ENCODE measurements around the gene HLCS.

The HLCS gene

DNA sequence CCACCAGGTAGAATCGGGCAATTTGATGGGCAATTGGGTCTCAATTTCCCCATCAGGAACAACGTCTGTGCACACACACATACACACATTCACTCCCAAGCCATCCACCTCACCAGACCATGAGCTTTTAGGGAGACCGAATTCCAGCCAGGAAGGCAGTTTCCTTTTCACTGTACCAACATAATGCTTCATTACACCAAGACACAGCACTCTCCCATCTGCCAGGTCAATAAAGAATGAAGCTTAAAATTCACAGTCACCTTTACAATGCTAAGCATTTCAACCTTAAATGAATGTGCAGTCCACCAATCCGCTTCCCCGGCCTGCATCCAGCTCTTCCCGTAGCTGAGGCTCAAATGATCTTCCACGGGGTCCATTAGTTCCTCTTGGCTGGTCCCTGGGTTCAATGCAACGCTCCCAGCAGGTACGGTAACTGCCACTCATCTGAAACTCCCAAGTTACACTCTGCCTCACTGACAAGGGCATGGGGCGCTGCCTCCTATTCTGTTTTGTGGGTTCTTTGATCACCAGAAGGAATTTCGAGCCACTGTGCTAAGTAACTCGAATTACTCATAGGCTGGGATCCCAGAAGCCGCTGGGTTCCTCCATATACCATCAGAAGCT lies 162.5 kb downstream of the HLCS start:
- no peak for DNase-seq

DNA sequence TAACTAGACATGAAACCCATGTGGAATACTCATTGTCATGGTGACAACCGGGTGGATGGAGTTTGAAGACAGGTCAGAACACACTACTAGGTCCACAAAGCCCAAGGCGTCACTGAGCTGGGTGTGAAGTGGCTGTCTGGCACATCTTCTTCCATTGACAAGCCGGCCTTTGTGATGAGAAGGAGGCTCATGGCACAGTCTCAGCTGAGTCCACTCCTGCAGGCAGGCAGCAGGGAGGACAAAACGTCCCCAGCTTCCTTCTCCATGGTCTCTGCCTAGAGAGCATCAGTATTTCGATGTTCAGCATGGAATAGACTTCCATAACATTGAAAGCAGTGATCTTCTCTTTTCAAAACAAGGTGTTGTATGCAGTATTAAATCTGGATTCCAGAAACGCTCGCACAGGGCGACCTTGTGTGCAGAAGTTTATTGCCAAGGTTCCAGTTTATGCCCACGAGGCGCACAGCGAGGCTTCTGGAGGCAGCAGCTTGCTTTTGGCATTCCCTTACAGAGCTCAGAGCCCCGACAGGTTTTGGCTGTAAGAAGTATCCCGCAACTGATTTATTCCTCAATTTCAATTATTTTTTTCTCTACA lies 163.3 kb downstream of the HLCS start:
- no peak for DNase-seq

DNA sequence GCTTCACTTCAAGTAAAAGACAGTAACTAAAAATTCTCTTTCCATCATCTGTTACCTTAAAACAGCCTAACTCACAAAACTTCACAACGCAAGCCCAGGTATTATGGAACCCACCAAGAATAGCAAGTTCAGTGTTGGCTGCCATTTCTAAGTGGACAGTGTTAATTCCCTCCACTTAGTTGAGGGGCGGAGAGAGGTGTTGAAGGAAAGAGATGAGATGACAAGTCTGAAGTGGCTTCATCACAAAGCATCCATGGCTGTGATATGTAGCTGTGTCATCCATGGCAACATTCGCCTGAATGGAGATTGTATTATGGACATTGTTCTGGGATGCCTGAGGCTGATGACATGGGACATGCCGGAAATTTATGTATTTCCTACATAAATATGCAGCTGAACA lies 165.7 kb downstream of the HLCS start:
- DNase-seq = no peak

DNA sequence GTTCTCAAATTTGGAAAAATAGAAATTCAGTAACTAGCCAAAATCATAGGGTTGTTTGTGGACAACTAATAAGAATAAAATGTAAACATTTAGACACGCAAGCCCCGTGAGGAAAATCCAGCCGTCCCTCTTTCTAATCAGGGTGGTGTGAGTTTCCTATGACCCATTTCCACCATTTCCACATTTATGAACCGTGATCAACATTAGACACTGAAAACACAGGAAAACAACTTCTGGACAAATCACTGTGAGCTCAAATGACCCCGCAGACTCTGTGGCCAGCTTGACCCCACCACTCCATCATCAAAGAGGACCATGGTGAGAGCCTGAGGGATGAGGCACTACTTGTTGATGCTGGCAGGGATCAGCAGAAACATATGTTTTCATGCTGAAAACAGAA lies 166.6 kb downstream of the HLCS start:
- DNase-seq = no peak

DNA sequence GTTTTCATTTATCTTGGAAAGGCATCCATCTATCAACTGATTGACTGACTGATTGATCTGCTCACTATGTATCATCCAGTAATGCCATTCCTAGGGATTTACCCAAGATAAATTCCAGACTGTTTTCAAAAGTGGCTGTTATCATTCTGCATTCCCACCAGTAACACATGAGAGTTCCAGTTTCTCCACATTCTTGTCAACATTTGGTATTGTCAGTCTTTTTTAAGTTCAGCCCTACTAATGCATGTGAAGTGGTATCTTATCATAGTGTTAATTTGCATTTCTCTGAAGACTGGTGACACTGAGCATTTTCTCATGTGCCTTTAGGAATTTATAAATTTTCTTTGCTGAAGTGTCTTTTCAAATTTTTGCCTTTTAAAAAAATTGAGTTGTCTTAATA lies 168.0 kb downstream of the HLCS start:
- no peak for DNase-seq

DNA sequence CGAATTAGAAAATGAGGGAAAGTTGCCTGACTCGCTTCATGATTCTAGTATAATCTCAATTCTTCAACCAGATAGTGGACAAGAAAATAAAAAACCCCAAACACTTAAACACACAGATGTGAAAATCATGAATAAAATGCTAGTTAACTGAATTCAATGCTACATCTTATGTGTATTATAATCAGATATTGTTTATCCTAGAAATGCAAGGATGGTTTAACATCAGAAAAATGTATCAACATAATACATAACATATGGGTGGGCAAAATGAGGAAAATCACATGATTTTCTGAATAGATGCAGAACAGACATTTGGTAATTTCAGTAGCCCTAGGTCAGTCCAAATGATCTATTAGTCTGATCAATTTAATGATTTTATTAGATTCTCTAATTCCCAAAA lies 170.4 kb downstream of the HLCS start:
- no peak for DNase-seq

DNA sequence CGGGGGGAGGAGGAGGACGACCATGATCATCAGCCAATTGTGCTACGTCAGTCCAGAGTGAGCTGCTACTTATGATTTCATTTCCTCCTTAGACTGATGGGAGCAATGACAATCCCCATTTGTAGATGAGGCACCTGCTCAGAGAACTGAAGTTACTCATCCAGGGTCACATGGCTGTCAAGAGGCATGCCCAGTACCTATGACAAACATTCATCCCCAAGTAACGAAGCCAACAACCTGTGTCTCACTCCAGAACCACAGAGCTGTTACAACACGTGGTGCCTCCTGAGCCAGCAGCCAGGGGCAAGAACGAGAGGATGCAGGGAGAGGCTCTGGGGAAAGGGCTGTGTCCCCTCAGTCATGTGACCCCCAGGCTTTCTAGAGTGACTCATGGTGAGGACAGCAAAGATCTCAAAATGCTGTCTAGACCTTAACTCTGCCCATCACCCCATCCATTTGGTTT lies 173.9 kb downstream of the HLCS start:
- no peak for DNase-seq

DNA sequence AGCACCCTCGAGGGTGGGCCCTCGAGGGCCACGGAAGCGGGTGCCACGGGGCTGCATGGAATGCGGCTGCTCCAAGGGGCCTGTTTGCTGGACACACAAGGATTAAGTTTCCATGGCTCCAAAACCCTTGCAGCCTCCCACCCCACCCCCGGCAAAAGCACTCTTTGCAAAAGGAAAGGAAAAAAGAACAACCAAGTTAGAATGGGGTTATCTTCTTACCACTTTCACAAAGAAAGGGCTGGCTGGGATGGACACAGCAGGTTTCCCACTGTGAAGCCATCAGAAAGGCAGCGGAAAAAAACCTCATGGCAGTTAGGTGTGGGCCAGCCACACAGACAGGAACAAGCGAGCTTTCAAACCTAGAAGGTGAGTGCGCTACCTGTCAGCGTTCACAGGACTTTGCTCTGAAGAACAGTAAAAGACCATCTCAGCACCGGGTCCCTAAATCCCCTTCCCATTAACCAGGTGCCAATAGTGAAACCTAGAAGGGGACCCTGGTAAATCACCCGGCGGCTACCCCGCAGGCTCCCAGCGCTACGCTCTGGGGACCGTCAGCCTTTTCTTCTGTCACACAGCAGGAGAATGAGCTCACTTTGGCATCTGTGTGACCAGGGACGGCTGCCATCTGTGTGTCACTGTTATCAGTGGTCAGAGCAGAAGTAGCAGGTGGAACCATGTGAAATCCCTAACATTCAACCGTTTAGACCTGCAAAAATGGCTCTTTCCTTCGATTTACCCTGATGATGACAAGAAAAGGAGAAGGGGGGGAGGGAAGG lies 174.6 kb downstream of the HLCS start:
- DNase-seq = no peak

DNA sequence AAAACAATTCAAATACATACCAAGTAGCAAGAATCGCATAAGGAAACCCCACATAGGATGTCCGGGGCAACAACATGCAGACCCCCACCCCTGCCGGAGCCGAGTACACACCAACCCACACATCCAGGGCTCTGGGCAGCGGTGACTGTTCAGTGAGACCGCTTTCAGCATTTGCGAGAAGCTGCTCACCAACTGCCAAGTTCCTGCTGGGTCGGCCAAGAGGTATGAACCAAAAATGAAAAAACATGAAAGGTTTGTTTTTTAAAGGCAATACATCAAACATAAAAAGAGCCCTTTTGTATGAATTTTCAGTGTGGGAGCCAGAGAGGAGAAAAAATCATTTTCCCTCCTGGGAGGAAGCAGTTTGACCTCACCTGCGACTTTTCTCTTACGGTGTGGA lies 175.3 kb downstream of the HLCS start:
- no peak for DNase-seq

DNA sequence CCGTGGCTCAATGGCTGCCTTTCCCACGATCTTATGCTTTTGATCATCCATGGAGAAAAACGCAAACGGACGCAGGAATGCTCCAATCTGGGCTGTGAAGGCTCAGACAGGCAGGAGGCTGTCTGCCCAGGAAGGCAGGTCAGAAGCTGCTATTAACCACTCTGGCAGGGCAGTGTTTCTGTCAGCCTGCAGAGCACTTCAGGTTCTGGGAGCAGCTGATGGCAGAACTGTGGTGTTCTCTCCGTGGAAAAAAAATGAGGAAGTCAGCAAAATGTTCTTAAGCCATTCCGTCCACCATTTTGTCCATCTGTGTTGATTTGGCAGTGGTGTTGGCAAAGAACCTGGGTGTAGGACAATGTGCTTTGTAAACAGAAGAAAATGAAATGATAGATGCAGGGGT lies 175.9 kb downstream of the HLCS start:
- DNase-seq = no peak

DNA sequence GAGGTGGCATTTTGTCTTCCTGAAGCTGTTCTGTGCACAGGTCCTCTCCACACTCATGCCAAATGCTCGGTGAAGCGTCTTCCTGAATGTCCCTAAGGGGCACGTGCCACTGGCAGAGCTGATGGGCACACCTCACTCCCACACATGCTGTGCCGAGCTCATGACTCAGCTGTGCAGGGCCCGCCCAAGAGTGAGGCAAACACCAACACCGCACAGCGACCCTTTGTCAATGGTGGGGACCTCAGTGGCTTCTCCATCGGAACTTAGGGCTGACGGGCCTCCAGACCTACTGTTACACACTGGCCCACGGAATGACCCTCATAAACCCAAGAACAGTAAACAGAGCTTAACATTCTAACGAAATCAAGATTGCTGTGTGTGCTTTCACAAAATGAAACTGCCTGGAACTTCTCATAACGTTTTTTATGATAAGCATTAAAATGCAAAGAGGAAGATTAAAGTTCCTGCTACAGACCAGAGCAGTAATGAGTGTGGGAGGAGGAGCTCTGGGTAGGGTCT lies 178.3 kb downstream of the HLCS start:
- DNase-seq = no peak

DNA sequence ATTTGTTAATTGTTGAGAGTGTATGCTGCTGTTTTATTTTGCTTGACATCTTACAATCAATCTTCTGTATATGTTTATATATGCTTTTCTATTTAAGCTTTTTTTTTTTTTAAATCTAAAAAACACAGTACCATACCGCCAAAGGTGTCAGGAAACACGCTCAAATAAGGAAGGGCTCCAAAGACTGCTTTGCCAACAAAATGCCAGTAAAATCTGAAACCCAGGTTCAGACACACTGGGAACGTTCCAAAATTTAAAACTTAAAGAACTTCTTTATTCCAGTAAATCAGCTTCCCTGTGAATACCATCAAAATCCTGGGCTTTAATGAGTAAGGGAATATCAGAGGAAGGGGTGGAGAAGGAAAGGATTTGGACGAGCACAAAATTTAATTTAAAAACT lies 180.3 kb downstream of the HLCS start:
- DNase-seq = no peak

DNA sequence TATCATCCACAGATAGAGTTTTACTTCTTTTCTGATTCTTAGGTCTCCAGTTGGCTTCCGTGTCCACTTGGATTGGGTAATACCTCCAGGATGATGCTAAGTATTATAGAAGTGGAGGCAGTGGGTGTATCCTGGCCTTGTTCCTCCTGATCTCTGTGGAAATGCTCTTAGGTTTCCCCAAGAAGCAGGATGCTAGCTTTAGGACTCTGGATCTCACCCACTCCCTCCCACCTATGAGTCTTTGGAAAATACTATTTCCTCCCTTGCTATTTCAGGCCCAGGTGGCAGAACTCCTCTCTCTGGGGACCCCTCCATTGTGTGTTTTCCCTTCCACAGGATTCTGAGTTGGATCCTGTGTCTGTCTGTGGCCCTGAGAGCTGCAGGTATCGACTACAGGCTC lies 180.9 kb downstream of the HLCS start:
- no peak for DNase-seq

DNA sequence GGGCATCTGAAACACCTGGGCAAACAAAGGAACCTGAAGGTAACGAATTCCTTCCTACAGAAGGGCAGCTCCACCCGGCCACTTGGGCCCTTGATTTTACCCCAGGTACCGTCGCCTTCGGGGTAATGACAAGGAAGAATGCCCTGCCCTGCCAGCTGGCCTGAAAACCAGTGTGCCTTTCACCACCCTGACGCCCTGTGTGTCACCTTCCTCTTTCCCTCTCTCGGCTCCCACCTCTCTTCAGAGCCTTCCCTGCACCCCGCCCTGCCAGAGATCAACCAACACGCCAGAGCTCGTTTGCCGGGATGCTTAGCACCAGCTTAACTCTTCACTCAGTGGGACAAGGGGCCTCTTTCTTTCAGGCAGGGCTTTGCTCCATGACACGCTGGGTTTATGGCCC lies 181.5 kb downstream of the HLCS start:
- no peak for DNase-seq

DNA sequence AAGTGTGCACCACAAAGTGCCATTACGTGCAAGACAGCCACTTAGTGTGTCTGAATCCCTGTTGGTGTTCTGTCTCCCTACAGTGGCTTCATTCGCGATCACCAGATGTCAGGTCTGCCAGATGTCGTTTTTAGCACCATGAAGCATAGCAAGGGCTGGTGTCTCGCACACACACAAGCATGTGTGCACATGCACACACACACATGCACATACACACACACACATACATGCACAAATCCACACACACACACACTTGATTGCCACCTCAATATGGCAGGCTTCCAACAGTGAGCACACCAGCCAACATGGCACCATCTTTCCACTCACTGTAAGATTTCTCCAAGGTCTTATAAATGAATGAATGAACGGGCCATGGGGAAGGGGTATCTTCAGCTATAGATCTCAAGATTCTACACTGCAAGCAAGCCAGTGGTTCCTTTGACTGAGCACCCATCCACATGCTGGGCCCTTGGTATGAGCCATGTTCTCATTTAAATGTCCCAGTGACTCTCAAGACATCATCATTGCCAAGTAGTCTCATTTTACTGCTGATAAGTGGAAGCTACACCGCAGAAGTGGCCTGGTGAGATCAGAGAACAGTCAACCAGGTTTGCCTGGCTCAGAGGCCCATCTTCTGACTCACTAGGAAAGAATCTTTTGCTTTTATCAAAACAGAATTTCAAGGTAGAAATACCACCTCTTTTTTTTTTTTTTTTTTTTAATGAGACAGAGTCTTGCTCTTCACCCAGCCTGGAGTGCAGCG lies 182.7 kb downstream of the HLCS start:
- peak; percentile 55 for DNase-seq

DNA sequence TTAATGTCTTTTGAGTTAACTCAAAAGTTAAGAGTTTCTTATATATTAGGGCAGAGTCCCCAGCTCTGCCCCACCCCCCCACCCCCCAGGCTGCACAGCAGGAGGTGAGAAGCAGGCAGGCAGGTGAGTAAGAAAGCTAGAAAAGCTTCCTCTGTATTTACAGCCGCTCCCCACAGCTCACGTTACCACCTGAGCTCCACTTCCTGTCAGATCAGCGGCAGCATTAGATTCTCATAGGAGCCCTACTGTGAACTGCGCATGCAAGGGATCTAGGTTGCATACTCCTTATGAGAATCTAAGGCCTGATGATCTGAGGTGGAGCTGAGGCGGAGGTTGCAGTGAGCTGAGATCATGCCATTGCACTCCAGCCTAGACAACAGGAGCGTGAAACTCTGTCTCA lies 185.6 kb downstream of the HLCS start:
- DNase-seq = no peak

DNA sequence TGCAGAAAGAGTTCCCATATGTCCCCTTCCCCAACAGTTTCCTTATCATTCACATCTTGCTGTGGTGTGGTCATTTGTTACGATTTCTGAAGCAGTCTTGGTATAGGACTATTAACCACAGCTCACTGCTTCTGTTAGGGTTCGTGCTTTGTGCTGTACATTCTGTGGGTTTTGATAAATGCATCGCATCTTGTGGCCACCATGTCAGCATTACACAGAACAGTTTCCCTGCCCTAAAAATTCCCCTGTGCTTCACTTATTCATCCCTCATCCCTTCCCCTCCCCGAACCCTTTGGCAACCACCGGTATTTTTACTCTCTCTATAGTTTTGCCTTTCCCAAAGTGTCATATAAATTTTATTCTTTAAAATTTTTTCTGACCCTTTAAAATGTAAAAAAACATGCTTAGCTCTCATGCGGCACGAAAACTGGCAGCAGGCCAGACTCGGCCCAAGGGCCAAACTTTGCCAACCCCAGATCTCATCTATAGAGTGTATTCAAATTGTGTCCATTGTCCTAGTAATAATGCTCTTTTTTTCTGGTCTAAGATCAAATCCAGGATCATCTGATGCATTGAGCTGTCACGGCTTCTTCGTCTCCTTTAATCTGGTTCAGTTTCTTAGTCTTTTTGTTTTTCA lies 189.4 kb downstream of the HLCS start:
- peak; percentile 63 for DNase-seq

DNA sequence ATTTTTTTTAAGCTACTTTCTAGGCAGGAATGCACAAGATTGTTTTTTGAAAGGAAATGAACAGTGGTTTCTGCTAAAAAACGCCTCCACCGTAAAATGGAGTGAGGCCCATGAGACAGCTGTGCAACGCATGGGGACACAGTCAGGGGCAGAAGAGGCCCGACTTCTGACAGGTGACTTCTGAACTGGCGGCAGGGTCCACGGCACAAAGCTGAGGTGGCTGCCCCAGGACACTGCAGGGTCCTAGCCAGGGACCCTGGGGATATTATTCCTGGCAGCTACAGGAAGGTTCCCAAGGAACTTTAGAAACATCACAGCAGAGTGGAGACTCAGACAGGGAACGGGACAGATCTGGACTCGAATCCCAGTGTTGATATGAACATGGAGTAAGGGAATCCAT lies 192.5 kb downstream of the HLCS start:
- no peak for DNase-seq

DNA sequence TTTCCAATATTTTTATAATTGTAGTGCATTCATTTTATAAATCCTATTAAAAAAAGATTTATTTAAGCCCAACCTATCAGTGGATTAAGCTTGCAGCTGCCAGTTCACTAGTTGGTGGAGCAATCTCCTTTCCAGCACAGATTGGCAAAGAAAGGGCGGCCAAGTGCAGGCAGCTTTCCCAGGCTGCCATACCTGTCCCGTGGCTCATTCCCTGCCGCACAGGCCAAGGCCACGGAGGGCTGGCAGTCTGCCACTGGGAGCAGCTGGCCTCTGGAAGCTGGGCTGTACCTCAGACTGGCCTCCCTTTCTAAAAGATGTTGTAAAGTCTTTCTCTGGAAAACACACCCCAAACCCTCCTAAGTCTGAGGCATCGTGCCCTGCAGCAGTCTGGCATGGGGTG lies 193.4 kb downstream of the HLCS start:
- peak; percentile 78 for DNase-seq

DNA sequence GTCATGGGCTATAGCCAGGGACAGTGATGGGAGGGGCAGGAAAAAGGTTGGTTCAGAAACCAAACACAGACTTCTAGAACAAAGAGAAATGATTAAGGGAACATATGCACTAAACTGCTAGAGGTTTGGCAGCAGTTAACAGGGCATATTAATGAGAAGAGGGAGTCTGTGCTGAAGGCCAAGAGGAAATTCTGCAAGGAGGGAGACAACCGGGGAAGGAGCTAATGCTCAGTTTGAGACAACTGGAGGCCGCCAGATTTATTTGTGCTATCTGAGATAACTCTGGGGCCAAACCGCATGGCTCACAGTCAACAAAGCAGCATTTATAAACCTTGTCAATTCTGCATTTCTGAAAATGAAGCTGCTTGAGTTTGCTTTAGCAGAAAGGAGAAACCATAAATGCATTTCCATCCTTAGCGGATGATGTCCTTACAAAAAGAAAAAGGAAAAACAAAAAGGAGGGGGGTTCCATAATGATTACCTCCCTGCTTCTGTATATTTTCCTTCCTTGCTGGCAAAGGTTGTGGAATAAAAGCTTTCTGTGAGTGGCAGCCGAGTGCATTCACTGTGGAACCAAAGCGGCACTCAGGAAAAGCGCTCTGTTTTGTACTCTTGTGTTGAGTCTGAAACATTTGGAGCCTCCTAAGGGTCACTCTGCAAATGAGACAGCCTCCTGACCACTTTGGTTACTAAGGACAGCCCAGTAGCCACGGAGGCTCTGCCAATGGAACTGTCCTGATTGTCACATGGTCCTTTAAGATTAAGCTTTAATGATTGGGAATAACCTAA lies 197.2 kb downstream of the HLCS start:
- peak; percentile 69 for DNase-seq

DNA sequence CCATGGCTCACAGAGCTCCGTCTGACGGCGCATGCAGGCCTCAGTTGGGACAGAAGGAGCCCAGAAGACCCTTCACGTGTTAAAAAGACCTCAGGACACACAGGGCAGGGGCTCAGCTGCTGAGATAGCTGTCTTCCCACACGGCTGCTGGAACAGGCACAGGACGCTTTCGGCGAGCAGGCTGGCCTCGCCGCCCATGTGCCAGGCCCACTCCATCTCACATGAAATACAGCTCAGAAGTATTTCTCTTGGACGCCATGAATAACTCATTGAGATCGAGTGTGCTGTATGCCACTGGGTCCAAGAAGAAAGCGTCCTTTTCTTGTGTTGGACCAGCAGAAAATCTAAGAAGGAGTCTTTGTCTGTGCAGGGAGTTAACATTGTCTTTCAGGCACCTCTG lies 198.0 kb downstream of the HLCS start:
- DNase-seq = no peak

DNA sequence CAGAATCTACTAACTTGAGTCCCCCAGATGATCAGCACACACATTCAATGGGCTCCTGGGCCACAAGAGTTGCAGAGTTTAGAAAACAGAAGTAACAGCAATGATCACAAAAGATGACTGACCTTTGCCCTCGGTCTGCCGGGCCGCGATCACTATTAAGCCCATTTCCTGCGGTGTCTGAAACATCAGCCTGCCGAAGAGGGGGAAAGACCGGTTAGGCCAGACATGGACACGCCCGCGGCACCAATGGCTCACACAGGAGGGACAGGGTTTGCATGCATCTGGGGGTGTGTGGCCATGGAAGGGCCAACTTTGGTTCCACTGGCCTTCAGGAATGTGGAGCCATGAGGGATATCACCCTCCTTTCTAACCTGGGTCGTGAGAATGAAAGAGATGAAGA lies 199.4 kb downstream of the HLCS start:
- DNase-seq = no peak

Measured in fibroblast of upper back skin (primary cell).